GM12878 (cell line): Measurements from ENCODE around the gene ASCC1. TPM values are rescaled to one million over a fixed set of nuclear protein-coding genes. Genes with fewer than 3 reads are reported as not detected.

ENCODE experiments used
- ATAC-seq: fragments of 200-7000 bp; cut with Tn5 transposase; 3 replicates; pipeline ENCODE4 v1.9.1; 2020; ENCODE audit warnings: mild to moderate bottlenecking, moderate library complexity
- BruUV-seq: library from RNA; stranded (reverse); fragments of 400-500 nt; replicated peaks from 2 replicates; lab custom pipeline; 2021; lab: Mats Ljungman, UMichigan
- CTCF ChIA-PET: fragments of 300-600 bp; sonication (Branson Sonifier 250); formaldehyde crosslinking; extraction: SDS; loops from one replicate; lab custom pipeline; 2021; ENCODE audit warnings: inconsistent platforms; lab: Yijun Ruan, JAX
- POLR2A ChIA-PET: fragments of 350-600 bp; formaldehyde crosslinking; extraction: SDS; loops from one replicate; lab custom pipeline; 2021; ENCODE audit warnings: inconsistent platforms; lab: Charles Lee
- RAD21 ChIA-PET: fragments of 300-600 bp; sonication (Branson Sonifier 250); formaldehyde crosslinking; loops from one replicate; lab custom pipeline; 2023; ENCODE audit warnings: antibody characterized with exemption; ENCODE audit not compliant: unreplicated experiment; lab: Charles Lee
- SMC1A ChIA-PET: fragments of 300-600 bp; sonication (Branson Sonifier 250); formaldehyde crosslinking; loops from one replicate; lab custom pipeline; 2023; ENCODE audit not compliant: unreplicated experiment, uncharacterized antibody; lab: Charles Lee
- DNase-seq: peaks from one replicate; pipeline ENCODE4 v3.0.0-alpha.2; 2011; ENCODE audit warnings: low read depth, low spot score
- FAIRE-seq: peaks from 3 replicates; lab custom pipeline; 2011; peaks lifted over from hg19 to GRCh38; lab: Jason Lieb, UNC
- H2AFZ ChIP-seq: 2 replicates; pipeline ENCODE4 v1.6.0; 2011; ENCODE audit warnings: low read depth, low read length, control low read depth; ENCODE audit not compliant: control insufficient read depth
- H3K27ac ChIP-seq: 2 replicates; pipeline ENCODE4 v1.5.1; 2011; ENCODE audit warnings: control low read depth; ENCODE audit not compliant: control insufficient read depth, insufficient read depth
- H3K27me3 ChIP-seq, 2 experiments: replicated peaks in 1 of 2; 2 replicates each; pipeline versions ENCODE4 v1.6.0 to v1.6.1; 2011; ENCODE audit warnings: low read length in 1 of 2; ENCODE audit not compliant: control insufficient read depth in 2 of 2, insufficient read depth in 2 of 2
- H3K36me3 ChIP-seq, 2 experiments: 2 replicates each; pipeline ENCODE4 v1.5.1; 2011; ENCODE audit warnings: low read length in 1 of 2; ENCODE audit not compliant: control insufficient read depth in 2 of 2, insufficient read depth in 2 of 2
- H3K4me1 ChIP-seq: 2 replicates; pipeline ENCODE4 v1.6.1; 2011; ENCODE audit warnings: mild to moderate bottlenecking, low read length, moderate library complexity, mixed read lengths; ENCODE audit not compliant: control insufficient read depth, insufficient read depth
- H3K4me2 ChIP-seq: 2 replicates; pipeline ENCODE4 v1.6.0; 2011; ENCODE audit warnings: control low read depth; ENCODE audit not compliant: control insufficient read depth, insufficient read depth
- H3K4me3 ChIP-seq: fragments of 200-600 bp; sonication (generic); 2 replicates; pipeline ENCODE4 v1.5.1; 2016
- H3K79me2 ChIP-seq: 2 replicates; pipeline ENCODE4 v1.6.0; 2011; ENCODE audit warnings: low read length; ENCODE audit not compliant: control insufficient read depth, insufficient read depth
- H3K9ac ChIP-seq: 2 replicates; pipeline ENCODE4 v1.8.0; 2011; ENCODE audit warnings: low read length, control low read depth, mixed read lengths; ENCODE audit not compliant: control insufficient read depth, insufficient read depth
- H3K9me3 ChIP-seq: replicated peaks from 3 replicates; pipeline ENCODE4 v1.5.1; 2011; ENCODE audit warnings: mild to moderate bottlenecking, low read length; ENCODE audit not compliant: control insufficient read depth, insufficient read depth
- H4K20me1 ChIP-seq: 2 replicates; pipeline ENCODE4 v1.6.0; 2011; ENCODE audit not compliant: control insufficient read depth, insufficient read depth
- ASH2L ChIP-seq: fragments of 300-600, 200-600 bp; sonication (generic); IDR thresholded peaks from 2 replicates; pipeline ENCODE4 v1.6.1; 2017; ENCODE audit warnings: low read depth, mild to moderate bottlenecking, borderline replicate concordance
- ATF2 ChIP-seq: IDR thresholded peaks from 2 replicates; pipeline ENCODE4 v1.6.1; 2012; ENCODE audit warnings: low read length, inconsistent platforms
- ATF3 ChIP-seq: IDR thresholded peaks from 2 replicates; pipeline ENCODE4 v1.6.1; 2011; ENCODE audit warnings: low read depth, mild to moderate bottlenecking, low read length, moderate library complexity, borderline replicate concordance; ENCODE audit errors: extremely low read depth
- CBX3 ChIP-seq: fragments of 200-600 bp; sonication (generic); IDR thresholded peaks from 2 replicates; pipeline ENCODE4 v1.6.1; 2016; ENCODE audit warnings: low read depth, borderline replicate concordance
- CREM ChIP-seq: IDR thresholded peaks from 2 replicates; pipeline ENCODE4 v1.6.1; 2014; ENCODE audit warnings: antibody characterized with exemption, low read depth
- EGR1 ChIP-seq, 2 experiments: IDR thresholded peaks; 1 replicate in 1 of 2; 2 replicates in 1 of 2; pipeline ENCODE4 v1.6.1; 2011 to 2012; ENCODE audit warnings: low read depth in 2 of 2, low read length in 2 of 2, borderline replicate concordance in 1 of 2, mild to moderate bottlenecking in 1 of 2, moderate library complexity in 1 of 2
- GABPA ChIP-seq: IDR thresholded peaks from 2 replicates; pipeline ENCODE4 v1.6.1; 2014; ENCODE audit warnings: antibody characterized with exemption, low read depth, mild to moderate bottlenecking, inconsistent platforms
- HDAC2 ChIP-seq: fragments of 200-600 bp; sonication (generic); IDR thresholded peaks from 2 replicates; pipeline ENCODE4 v1.6.1; 2017
- JUNB ChIP-seq: IDR thresholded peaks from 2 replicates; pipeline ENCODE4 v1.6.1; 2016; ENCODE audit warnings: antibody characterized with exemption, mild to moderate bottlenecking
- KDM1A ChIP-seq: fragments of 200-600 bp; sonication (generic); IDR thresholded peaks from 2 replicates; pipeline ENCODE4 v1.6.1; 2016; ENCODE audit warnings: borderline replicate concordance
- RELB ChIP-seq: fragments of 450-650 bp; IDR thresholded peaks from 2 replicates; pipeline ENCODE4 v1.6.1; 2017; ENCODE audit warnings: low read depth, mild to moderate bottlenecking, moderate library complexity
- SMAD1 ChIP-seq: fragments of 450-650 bp; IDR thresholded peaks from 2 replicates; pipeline ENCODE4 v1.6.1; 2018; ENCODE audit warnings: mild to moderate bottlenecking, low read depth; ENCODE audit not compliant: partially characterized antibody
- TBL1XR1 ChIP-seq: IDR thresholded peaks from 2 replicates; pipeline ENCODE4 v1.6.1; 2012; ENCODE audit warnings: low read depth, low read length, improper control_type of control experiment
- USF1 ChIP-seq: IDR thresholded peaks from 2 replicates; pipeline ENCODE4 v1.6.1; 2011; ENCODE audit warnings: borderline replicate concordance, low read depth, mild to moderate bottlenecking, moderate library complexity, mixed read lengths, low read length; ENCODE audit not compliant: insufficient read depth; ENCODE audit errors: extremely low read length
- ZBED1 ChIP-seq: IDR thresholded peaks from 2 replicates; pipeline ENCODE4 v1.6.1; 2016; ENCODE audit warnings: borderline replicate concordance
- WGBS: methylation state at CpG from one replicate; pipeline ENCODE4 v1.1.6; 2016; ENCODE audit warnings: low lambda C conversion rate; ENCODE audit not compliant: insufficient replicate concordance, insufficient coverage; ENCODE audit errors: missing lambda C conversion rate; 5-methylcytosine and 5-hydroxymethylcytosine counted together
- in situ Hi-C: fragments of 300-500 bp; cut with MboI; formaldehyde crosslinking; loops from 9 replicates; pipeline ENCODE4 v1.14.3; 2018; ENCODE audit warnings: mixed read lengths
- intact Hi-C: fragments of 100-400 bp; cut with micrococcal nuclease; formaldehyde crosslinking; loops from one replicate; pipeline ENCODE4 v1.14.2; 2022; ENCODE audit not compliant: unreplicated experiment
- polyA plus RNA-seq, 11 experiments: library from polyadenylated mRNA; depleted of rRNA in 4 of 11; unstranded in 6 of 11; stranded (reverse) in 5 of 11; fragments of >200 nt; fragmentation: Nextera tagmentation in 4 of 11; fragmentation: Illumina TruSeq in 1 of 11; extraction: Ambion mirVana in 4 of 11; extraction: Trizol in 1 of 11; gene quantifications; 1 replicate in 1 of 11; 2 replicates in 10 of 11; pipeline versions ENCODE4 v1.2.1 to v1.2.3, GENCODE V29; 2011 to 2016; ENCODE audit warnings: inconsistent platforms in 2 of 11, missing spikeins in 2 of 11, low read depth in 1 of 11
- total RNA-seq, 4 experiments: library from RNA; depleted of rRNA in 3 of 4; stranded (reverse); fragments of >200 nt in 3 of 4; fragmentation: Illumina TruSeq in 1 of 4; extraction: Trizol in 1 of 4; gene quantifications; 2 replicates each; pipeline versions ENCODE4 v1.2.1 to v1.2.3, GENCODE V29; 2013 to 2021
- TF ChIP-seq, protein P1 (sequence below): fragments of 450-650 bp; IDR thresholded peaks from 2 replicates; pipeline ENCODE4 v1.6.1; 2017; ENCODE audit warnings: antibody characterized with exemption, mild to moderate bottlenecking, moderate library complexity

The ASCC1 gene
- total and polyA plus RNA-seq, 10 of the 15 experiments (the other 5 are each of a cell fraction or from before 2014, with no cell fraction given): 23.3 to 80.6 (median 42.8) TPM

- SMC1A ChIA-PET: interaction anchor here (0.8 to 1.4 kb wide), 4 partner anchors 10 to 165 kb away, joined by 3 to 5 read pairs (median 4); no protein-coding TSS in a partner anchor
- H4K20me1 ChIP-seq: no peaks in the 10 kb centered on the region
- no peak overlapping the region for H3K9ac ChIP-seq
- CTCF ChIA-PET: interaction anchor here (0.6 to 3.0 kb wide), 4 partner anchors 10 to 226 kb away, joined by 3 to 13 read pairs (median 6); no protein-coding TSS in a partner anchor
- peaks cover 0 to 6% of the 10 kb centered on the region in 2 experiments; a peak in 1 of 4 replicates for H3K36me3 ChIP-seq
- intact Hi-C loops (no loop called here), in situ Hi-C loops (no loop called here)
- 100% methylated on average over 3 of the region's 4 CpGs for WGBS
- BruUV-seq: no TSS peak
- H3K4me1 ChIP-seq: no peaks in the 10 kb centered on the region
- RAD21 ChIA-PET: no interaction called here
- no peaks in the 10 kb centered on the region; the same call in 2 of the 3 replicates for H3K9me3 ChIP-seq
- no peaks in the 10 kb centered on the region for H3K79me2 ChIP-seq
- no peak overlapping the region for H2AFZ ChIP-seq
- POLR2A ChIA-PET: interaction anchor here (0.6 to 1.0 kb wide), 2 partner anchors 83 to 355 kb away, joined by 3 read pairs; no protein-coding TSS in a partner anchor
- H3K27me3 ChIP-seq: no peaks in the 10 kb centered on the region
- no peak overlapping the region for H3K27ac ChIP-seq
- no peak overlapping the region for H3K4me3 ChIP-seq
- FAIRE-seq (no peak), DNase-seq (no peak), ATAC-seq (no peak)
- no peak overlapping the region for H3K4me2 ChIP-seq
- TF ChIP-seq SMAD1 (no peak), EGR1 (IDR thresholded peaks at IDR 0.05; ENCODE audit: borderline replicate concordance in 1 of 2, low read depth in 2 of 2, low read length in 2 of 2) (no peak), CBX3 (no peak), KDM1A (no peak), JUNB (no peak), USF1 (no peak), ATF3 (no peak), TBL1XR1 (no peak), HDAC2 (no peak), RELB (no peak), ZBED1 (no peak), GABPA (no peak), CREM (no peak), ASH2L (no peak), ATF2 (no peak)
- TF ChIP-seq, protein P1, sequence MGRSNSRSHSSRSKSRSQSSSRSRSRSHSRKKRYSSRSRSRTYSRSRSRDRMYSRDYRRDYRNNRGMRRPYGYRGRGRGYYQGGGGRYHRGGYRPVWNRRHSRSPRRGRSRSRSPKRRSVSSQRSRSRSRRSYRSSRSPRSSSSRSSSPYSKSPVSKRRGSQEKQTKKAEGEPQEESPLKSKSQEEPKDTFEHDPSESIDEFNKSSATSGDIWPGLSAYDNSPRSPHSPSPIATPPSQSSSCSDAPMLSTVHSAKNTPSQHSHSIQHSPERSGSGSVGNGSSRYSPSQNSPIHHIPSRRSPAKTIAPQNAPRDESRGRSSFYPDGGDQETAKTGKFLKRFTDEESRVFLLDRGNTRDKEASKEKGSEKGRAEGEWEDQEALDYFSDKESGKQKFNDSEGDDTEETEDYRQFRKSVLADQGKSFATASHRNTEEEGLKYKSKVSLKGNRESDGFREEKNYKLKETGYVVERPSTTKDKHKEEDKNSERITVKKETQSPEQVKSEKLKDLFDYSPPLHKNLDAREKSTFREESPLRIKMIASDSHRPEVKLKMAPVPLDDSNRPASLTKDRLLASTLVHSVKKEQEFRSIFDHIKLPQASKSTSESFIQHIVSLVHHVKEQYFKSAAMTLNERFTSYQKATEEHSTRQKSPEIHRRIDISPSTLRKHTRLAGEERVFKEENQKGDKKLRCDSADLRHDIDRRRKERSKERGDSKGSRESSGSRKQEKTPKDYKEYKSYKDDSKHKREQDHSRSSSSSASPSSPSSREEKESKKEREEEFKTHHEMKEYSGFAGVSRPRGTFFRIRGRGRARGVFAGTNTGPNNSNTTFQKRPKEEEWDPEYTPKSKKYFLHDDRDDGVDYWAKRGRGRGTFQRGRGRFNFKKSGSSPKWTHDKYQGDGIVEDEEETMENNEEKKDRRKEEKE: no peak
Measured at GRCh38 chr10:72122221-72122620, 93.9 kb downstream of the ASCC1 start.
